HG02642 (cell line): ENCODE results near the gene SH3BGRL2.

Experiments
- ATAC-seq: cut with Tn5 transposase; IDR thresholded peaks from one replicate; pipeline ENCODE4 v1.9.1; 2021; ENCODE audit warnings: mild to moderate bottlenecking; ENCODE audit not compliant: unreplicated experiment, poor library complexity

The SH3BGRL2 gene

DNA sequence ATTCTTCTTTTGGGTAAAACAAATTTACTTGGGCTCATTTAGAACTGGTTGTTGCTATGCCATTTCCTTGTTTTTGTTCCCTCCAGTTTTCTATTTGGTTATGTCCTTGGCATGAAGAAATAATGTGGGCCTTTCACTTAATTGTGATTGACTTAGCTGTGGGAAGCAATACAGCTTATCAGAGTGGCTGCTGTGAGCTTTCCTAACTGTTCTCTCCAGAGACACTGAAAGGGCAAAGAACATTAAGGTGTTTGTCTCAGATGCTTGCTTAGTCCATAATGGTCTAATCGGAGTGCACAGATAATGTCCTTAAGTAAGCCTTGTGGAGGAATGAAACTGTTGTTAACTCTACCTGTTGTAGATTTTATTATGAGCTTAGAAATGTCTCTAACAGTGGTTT, 56.6 kb downstream of the SH3BGRL2 start:
- ATAC-seq, result no peak

DNA sequence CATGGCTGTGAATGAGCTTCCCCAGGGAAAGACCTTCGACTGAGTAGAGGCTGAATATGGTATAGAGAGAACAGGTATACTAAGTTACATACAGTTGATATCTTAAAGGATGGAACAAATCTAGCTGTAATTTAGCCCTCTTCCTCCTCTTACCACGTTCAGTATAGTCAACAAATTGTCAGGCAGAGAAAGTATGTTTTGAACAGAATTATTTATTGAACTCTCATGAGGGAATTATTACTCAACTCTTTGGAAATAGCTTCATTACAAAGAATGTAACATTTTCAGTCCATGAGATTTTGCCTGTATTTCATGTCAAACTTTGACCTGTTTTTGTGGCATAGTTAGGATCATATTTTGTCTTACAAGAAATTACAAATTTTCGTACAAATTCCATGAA, 63.0 kb downstream of the SH3BGRL2 start:
- ATAC-seq, result no peak

DNA sequence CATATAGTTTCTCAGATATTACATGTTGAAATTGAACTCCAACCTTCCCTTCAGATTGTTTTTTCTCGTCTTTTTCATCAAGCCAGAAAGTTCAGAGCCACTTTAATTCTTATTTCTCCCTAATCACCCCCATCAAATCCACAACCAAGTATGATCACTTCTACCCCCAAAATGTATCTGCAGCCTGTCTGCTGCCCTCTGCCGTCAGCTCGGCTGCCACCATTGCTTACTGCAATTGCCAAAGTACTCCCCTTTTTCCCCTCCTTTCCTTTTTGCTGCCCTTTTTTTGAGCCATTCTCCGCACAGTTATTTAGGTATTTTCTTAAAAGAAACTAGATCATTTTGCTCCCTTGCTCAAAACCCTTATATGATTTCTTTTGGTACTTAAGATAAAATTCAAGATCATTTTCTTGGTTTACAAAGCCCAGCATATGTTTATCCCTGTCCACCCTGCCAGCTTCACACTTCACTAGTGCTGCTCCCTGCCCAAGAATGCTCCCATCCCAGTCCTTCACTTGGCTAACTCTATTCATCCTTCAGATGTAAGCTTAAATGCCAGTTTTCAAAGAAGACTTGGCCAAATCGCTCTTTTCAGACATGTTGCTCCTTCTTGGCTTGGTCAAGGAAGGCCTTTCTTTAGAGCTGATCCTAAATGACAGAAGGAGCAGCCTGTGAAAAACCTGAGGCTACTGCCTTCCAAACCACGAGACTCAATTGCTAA, 63.7 kb downstream of the SH3BGRL2 start:
- no peak for ATAC-seq

DNA sequence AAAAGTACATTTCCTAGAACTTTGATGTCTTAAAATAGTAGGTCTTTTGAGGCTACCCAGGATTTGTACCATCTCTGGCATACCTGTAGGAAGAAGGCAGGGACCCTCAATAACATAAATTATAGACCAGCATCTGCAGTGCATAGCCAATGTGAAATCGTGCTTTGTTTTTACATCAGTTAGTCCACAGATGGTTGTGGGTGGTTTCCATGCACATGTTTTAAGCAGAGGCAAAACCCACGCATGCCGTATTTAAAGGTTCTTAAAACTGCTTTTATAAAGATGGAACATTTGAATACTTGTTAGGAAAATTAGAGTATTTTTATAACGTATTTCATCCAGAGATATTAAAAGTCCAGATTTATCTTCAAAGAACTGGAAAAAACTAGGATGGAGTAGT, 66.3 kb downstream of the SH3BGRL2 start:
- no peak for ATAC-seq

DNA sequence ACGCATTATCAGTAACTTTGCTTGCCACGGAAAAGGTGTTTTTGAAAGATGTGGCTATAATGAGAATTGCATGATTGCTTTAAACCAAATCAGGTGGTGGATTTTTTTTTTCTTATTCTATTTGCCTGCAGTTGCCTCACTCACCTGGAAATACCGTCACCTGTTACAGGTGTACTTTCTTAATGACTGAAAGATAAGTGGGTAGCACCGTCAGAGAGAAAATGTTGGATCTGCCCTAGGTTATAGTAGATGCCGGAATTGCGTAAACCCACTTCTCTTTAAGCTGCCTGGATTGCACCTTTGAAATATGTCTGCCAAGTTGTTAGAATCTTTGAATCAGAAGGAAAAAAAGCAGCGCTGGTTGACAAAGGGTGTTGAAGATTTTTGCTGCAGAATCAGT, 68.5 kb downstream of the SH3BGRL2 start:
- ATAC-seq, result no peak

DNA sequence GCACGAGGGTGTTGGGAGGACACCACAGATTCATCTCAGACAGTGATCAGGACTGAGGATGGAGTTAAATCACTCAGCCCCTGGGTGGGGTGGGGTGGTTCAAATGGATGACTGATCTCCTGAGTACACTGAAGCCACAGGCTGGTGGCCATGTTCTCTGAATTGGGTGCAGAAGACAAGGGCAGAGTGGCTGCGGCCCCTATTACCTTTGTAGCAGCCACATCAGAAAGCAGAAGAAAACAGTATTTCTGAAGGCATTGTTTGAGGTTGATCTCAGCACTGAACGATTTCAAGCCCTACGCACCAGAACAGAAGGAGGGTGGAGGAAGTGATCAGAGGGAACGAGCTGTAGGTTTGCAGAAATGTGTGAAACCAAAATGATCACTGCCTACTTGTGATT, 71.6 kb downstream of the SH3BGRL2 start:
- ATAC-seq, result no peak

DNA sequence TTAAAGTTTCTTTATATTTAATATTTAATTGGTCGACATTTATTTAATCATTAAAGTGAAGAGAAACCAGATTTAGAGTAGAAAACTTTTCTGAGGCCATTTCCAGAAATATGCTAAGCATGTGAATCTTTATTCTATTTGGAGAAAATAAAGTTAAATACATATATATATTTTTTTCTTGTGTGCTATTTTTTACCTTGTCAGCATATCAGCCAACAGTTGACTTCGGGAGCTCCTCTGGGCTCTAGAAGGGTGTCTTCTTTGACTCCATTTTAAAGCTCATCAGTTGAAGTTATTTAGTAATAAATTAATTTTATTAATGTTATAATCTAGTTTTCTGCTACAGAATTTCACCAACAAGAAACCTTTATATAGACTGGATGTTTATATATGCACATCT, 73.1 kb downstream of the SH3BGRL2 start:
- ATAC-seq, result no peak

- ATAC-seq, result no peak
Observed at GRCh38 chr6:79705456-79705995, 74.4 kb downstream of the SH3BGRL2 start.

GRCh38 chr6:79706527-79706926, 75.4 kb downstream of the SH3BGRL2 start:
- ATAC-seq, result no peak

DNA sequence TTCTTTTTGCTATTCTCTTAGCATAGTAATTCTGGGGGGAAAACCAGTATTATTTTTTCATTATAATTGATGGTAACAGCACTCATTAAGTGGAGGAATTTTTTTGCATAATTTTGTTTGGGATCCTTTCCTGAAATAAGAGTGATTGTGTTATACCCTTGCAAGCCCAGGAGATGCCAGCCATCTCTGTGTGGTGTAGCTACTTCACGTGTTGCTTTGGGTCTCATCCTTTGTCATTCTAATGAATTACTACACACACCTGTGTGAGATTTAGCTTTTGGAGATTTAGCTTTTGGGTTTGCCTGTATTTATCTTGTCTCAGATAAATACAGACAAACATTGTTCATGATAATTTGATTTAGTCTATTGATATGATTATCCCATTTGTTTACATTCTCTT, 76.5 kb downstream of the SH3BGRL2 start:
- no peak for ATAC-seq

- ATAC-seq, result no peak
Observed at GRCh38 chr6:79708095-79708791, 77.1 kb downstream of the SH3BGRL2 start.

DNA sequence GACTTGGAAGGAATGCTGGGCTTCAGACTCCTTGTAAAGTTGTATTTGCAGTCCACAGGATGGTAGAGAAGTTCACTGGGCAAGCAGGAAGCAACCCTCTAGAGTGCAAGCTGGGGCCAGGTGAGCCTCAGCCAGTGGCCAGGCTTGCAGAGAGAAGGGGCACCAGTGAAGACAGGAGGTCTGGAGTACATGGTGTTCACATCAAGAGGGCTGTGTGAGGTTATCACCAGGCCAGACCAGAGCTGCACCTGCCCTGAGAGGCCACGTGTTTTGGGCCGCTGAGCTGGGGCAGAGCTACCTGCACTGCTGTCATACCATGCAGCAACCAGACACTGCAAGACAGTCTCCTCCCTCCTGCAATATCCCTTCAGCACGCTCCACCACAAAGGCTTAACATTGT, 79.0 kb downstream of the SH3BGRL2 start:
- no peak for ATAC-seq

DNA sequence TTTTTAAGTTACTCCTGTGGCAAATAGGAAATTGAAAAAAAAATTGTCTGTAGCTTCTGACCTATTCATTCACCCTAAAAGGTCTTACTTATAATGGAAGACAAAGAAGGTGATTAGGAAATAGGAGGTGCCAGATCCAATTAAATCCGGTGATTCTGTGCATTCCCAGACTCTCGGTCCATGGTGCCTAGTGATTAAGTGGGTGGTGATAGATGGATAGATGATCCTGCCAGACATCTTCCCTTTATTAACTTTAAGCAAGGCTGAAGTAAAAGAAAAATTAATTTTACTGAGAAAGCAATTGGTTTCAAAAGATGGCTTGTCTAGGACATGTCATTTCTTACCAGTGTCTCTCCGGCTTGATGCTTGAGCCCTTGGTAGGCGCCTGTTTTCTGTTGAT, 80.0 kb downstream of the SH3BGRL2 start:
- ATAC-seq, result no peak

DNA sequence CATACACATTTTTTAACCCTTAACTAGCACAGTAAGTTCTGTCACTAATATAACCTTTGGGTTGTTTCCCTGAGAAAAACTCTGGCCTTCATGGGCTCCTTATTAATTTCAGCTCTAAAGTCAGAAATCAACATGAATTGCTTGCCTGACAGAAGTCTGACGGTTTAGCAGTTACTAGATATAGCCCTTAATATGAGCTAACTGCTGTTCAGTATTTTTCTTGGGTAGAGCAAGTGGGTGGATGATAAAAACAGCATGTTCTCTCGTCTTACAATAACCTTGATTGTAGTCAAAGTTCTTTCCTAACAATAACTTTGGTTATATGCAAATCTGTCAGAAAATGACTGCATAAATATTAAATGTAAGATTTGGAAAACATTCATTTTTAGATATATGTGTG, 81.0 kb downstream of the SH3BGRL2 start:
- ATAC-seq, result no peak

- no peak for ATAC-seq
Observed at GRCh38 chr6:79712616-79713135, 81.5 kb downstream of the SH3BGRL2 start.

- ATAC-seq, result peak; percentile 63
Observed at GRCh38 chr6:79713701-79714322, 82.7 kb downstream of the SH3BGRL2 start.

GRCh38 chr6:79717989-79718388, 86.9 kb downstream of the SH3BGRL2 start:
- ATAC-seq, result no peak

DNA sequence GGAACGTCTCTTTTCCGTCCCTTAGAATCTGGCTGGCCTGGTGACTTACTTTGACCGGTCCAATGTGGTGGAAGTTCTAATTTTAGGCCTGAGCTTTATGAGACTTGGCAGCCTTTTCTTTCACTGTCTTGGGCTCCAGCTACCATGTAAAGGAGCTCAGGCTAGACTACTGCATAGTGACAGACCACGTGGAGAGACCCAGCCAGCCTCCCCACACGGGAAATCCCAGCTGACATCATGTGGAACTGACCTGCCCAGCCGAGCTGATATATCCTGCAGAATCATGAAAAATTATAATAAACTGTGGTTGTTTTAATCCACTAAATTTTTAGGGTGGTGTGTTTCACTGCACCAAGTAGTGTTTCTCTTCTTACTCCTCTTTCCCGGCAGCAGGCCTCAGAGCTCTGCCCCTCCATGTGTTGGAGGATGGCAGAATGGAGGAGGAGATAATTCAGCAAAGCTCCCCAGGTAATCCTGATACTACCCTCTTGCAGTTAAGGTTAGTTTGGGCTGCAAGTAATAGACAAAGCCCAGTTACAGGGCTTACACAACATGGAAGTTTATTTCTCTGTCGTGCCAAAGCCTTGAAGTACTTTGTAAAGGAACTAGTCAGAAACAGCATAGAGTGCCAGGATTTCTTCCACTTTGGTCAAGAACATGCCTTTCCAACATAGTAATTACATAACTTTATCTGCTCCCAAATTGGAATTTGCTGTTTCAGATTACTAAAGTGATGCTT, 87.5 kb downstream of the SH3BGRL2 start:
- no peak for ATAC-seq

GRCh38 chr6:79719248-79719960, 88.3 kb downstream of the SH3BGRL2 start:
- no peak for ATAC-seq

- no peak for ATAC-seq
Observed at GRCh38 chr6:79724816-79725215, 93.7 kb downstream of the SH3BGRL2 start.
